ENCODE measurements around the gene TBC1D22B.
"Not testable (repeated sequence)": the region's sequence is repeated elsewhere in the genome, so short reads cannot be mapped to it uniquely, and the experiment has no call there.

Gene TBC1D22B

GRCh38 chr6:37324131-37325033 lies 66.8 kb downstream of the TBC1D22B start:
- DNase-seq = no peak

GRCh38 chr6:37330345-37330744 lies 72.8 kb downstream of the TBC1D22B start:
- not testable (repeated sequence) for DNase-seq

- no peak for DNase-seq
Observed at GRCh38 chr6:37331047-37331446, 73.5 kb downstream of the TBC1D22B start.

- DNase-seq = no peak
Observed at GRCh38 chr6:37332894-37333293, 75.3 kb downstream of the TBC1D22B start.

- DNase-seq = no peak
Observed at GRCh38 chr6:37334047-37334446, 76.5 kb downstream of the TBC1D22B start.

GRCh38 chr6:37338317-37338716 lies 80.7 kb downstream of the TBC1D22B start:
- DNase-seq = not testable (repeated sequence)

GRCh38 chr6:37338745-37339255 lies 81.2 kb downstream of the TBC1D22B start:
- no peak for DNase-seq

- no peak for DNase-seq
Observed at GRCh38 chr6:37339741-37340638, 82.4 kb downstream of the TBC1D22B start.

- DNase-seq = no peak
Observed at GRCh38 chr6:37340639-37340943, 83.0 kb downstream of the TBC1D22B start.

GRCh38 chr6:37343248-37343647 lies 85.7 kb downstream of the TBC1D22B start:
- DNase-seq = no peak

- no peak for DNase-seq
Observed at GRCh38 chr6:37344308-37344707, 86.7 kb downstream of the TBC1D22B start.

GRCh38 chr6:37345804-37346203 lies 88.2 kb downstream of the TBC1D22B start:
- DNase-seq = not testable (repeated sequence)

GRCh38 chr6:37347177-37347576 lies 89.6 kb downstream of the TBC1D22B start:
- no peak for DNase-seq

GRCh38 chr6:37347670-37348111 lies 90.1 kb downstream of the TBC1D22B start:
- DNase-seq = no peak

GRCh38 chr6:37351027-37351426 lies 93.5 kb downstream of the TBC1D22B start:
- DNase-seq = no peak

- no peak for DNase-seq
Observed at GRCh38 chr6:37352384-37352783, 94.8 kb downstream of the TBC1D22B start.

GRCh38 chr6:37353761-37354525 lies 96.4 kb downstream of the TBC1D22B start, which contains the start of gene RNF8:
TSS of gene RNF8 (plus strand) at chr6:37353983. CDS start at chr6:37354165, 182 bp downstream.
- DNase-seq = peak; percentile 56

GRCh38 chr6:37354526-37355384 lies 97.2 kb downstream of the TBC1D22B start:
- DNase-seq = no peak

GRCh38 chr6:37357288-37357687 lies 99.7 kb downstream of the TBC1D22B start:
- DNase-seq = no peak

- DNase-seq = no peak
Observed at GRCh38 chr6:37357860-37358259, 100.3 kb downstream of the TBC1D22B start.

GRCh38 chr6:37359039-37359438 lies 101.5 kb downstream of the TBC1D22B start:
- no peak for DNase-seq
